HAP-1 (cell line): Measurements from ENCODE around the gene NINJ2.

Source experiments
- DNase-seq, 2 experiments: peaks; one replicate each; pipeline ENCODE4 v3.0.0-alpha.2; 2016 to 2020; ENCODE audit warnings: low spot score in 2 of 2
- H3K27me3 ChIP-seq: fragments of 250-450 bp; sonication (Bioruptor Pico); 2 replicates; pipeline ENCODE4 v1.5.1; 2020; ENCODE audit warnings: low read depth, mild to moderate bottlenecking, moderate library complexity
- H3K36me3 ChIP-seq: fragments of 250-450 bp; sonication (Bioruptor Pico); replicated peaks from 2 replicates; pipeline ENCODE4 v1.5.1; 2020; ENCODE audit warnings: mild to moderate bottlenecking
- H3K4me1 ChIP-seq: fragments of 250-450 bp; sonication (Bioruptor Pico); 2 replicates; pipeline ENCODE4 v1.5.1; 2020; ENCODE audit warnings: mild to moderate bottlenecking
- H3K4me3 ChIP-seq: fragments of 250-450 bp; sonication (Bioruptor Pico); 2 replicates; pipeline ENCODE4 v1.5.1; 2020; ENCODE audit warnings: mild to moderate bottlenecking, moderate library complexity
- H3K9me3 ChIP-seq: fragments of 250-450 bp; sonication (Bioruptor Pico); 2 replicates; pipeline ENCODE4 v1.5.1; 2020; ENCODE audit warnings: mild to moderate bottlenecking, moderate library complexity
- in situ Hi-C: fragments of 300-500 bp; cut with MboI; formaldehyde crosslinking; loops from 3 replicates; pipeline ENCODE4 v1.14.3; 2020; ENCODE audit warnings: low sequenced_read_pairs, inconsistent platforms, mixed read lengths

Gene NINJ2

DNA sequence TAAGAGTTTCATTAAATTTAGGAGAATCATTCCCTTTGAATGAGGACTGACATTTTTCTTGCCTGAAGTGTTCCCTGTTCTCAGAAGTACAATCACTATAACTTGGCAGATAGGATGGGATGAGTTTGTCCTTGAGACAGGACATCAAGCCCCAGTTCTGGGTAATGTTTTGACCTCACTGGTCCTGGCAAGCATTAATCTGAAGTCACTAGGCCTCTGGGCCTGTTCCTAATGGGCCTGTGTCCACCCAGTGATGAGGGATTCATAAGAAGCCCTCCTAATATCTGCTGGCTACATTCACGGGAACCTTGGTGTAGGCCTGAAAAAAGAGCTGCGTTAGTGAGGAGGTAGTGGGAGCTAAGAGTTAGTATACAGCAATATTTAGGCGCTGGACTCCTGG is 37.2 kb downstream of the NINJ2 start:
- no peaks in the 10 kb centered on the region for H3K9me3 ChIP-seq
- H3K27me3 ChIP-seq, result no peaks in the 10 kb centered on the region
- H3K4me3 ChIP-seq, result no peak overlapping the region
- no peak for DNase-seq
- no peaks in the 10 kb centered on the region for H3K36me3 ChIP-seq
- in situ Hi-C loops, result no loop called here
- H3K4me1 ChIP-seq, result no peaks in the 10 kb centered on the region

DNA sequence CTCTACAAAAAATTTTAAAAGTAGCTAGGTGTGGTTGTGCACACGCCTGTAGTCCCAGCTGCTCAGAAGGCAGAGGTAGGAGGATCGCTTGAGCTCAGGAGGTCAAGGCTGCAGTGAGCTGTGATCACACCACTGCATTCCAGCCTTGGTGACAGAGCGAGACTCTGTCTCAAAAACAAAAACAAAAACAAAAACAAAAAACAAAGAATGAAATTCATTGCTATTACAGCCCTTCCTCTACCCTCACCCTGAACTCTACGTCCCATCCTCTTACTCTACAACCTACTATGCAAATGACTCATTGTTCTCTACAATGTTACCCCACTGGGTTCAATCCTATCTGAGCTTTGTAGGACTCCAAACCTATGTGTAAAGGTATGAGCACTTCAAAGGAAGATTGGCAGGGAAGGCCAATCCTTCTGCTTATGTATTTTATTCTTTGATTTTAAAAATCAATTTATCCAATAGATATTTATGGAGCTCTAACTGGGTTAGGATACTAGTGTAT is 39.3 kb downstream of the NINJ2 start:
- no peaks in the 10 kb centered on the region for H3K4me1 ChIP-seq
- H3K9me3 ChIP-seq, result no peaks in the 10 kb centered on the region
- no peaks in the 10 kb centered on the region for H3K27me3 ChIP-seq
- H3K36me3 ChIP-seq, result no peaks in the 10 kb centered on the region
- DNase-seq, result no peak
- H3K4me3 ChIP-seq, result no peak overlapping the region
- in situ Hi-C loops, result no loop called here

DNA sequence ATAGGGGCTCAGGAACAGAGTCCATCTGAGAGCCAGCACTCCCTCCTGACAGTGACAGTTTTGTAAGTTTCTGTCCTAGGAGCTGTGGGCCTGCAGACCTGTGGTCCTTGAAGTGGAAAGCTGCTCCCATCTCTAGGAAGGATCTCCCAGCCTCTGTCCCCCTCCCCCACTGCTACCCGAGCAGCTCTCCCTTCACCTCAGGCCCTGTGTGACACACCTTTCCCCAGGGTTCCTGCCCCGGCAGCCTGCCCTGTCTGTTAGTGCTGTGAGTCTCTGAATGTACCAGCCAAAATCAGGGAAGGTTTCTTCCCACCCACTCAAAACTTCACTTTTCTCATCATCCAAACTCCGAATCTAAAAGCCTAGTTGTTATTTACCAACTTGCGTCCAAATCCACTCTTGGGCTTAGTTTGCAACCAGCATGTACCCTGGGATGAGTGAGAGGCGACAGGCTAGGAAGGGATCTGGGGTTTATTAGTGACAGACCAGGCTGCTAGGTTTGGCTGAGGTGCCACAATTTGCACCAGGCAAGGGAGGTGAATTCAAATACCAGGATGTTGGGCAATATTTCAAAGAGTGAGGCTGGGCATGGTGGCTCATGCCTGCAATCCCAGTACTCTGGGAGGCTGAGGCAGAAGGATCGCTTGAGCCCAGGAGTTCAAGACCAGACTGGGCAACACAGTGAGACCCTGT is 39.9 kb downstream of the NINJ2 start:
- H3K4me1 ChIP-seq, result no peaks in the 10 kb centered on the region
- no peak for DNase-seq

DNA sequence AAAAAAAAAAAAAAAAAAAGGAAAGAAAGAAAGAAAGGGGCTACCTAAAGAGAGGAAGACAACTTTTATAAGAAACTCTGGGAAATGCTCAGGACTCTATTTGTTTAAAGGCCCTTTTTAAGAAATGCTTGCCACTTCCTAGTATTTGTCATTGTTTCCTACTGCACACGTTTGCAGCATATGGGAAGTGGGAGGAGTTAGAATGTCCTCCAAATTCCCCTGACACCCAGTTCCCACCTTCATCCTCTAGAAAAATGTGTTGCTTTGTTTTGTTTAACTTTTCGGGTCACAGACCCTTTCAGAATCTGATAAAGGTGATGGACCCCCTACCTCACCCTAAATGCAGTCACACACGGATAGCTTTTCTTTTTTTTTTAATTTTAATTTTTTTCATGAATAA is 40.8 kb downstream of the NINJ2 start:
- Histone ChIP-seq H3K36me3 (no peaks in the 10 kb centered on the region), H3K27me3 (no peaks in the 10 kb centered on the region), H3K4me1 (no peaks in the 10 kb centered on the region), H3K4me3 (no peak overlapping the region), H3K9me3 (no peaks in the 10 kb centered on the region)
- in situ Hi-C loops, result no loop called here
- no peak for DNase-seq

More for the DNA sequence above, 39.9 kb downstream of the NINJ2 start:
- Histone ChIP-seq H3K9me3 (no peaks in the 10 kb centered on the region), H3K36me3 (no peaks in the 10 kb centered on the region), H3K27me3 (no peaks in the 10 kb centered on the region), H3K4me3 (no peak overlapping the region)
- in situ Hi-C loops, result no loop called here

DNA sequence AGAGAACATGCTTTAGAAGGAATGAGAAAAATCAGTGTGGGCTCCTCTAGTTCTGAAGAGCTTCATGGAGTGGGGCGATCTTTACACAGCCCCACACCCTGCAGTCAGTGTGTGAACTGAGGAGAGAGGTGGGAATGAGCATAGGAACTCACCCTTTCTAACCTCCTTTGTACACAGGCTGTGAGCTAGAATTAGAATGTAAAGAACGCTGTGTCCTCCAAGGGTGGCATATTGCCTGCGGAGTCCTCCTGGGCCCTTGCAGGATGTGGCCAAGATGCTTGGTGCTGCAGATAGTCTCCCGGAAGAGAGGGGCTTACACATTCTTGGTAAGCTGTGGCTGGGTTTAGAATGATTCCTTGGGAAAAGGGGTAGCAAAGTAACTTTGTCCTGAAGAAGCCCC is 43.9 kb downstream of the NINJ2 start:
- Histone ChIP-seq H3K36me3 (no peaks in the 10 kb centered on the region), H3K27me3 (no peaks in the 10 kb centered on the region), H3K4me1 (no peaks in the 10 kb centered on the region), H3K4me3 (no peak overlapping the region), H3K9me3 (no peaks in the 10 kb centered on the region)
- no peak for DNase-seq
- in situ Hi-C loops, result no loop called here

DNA sequence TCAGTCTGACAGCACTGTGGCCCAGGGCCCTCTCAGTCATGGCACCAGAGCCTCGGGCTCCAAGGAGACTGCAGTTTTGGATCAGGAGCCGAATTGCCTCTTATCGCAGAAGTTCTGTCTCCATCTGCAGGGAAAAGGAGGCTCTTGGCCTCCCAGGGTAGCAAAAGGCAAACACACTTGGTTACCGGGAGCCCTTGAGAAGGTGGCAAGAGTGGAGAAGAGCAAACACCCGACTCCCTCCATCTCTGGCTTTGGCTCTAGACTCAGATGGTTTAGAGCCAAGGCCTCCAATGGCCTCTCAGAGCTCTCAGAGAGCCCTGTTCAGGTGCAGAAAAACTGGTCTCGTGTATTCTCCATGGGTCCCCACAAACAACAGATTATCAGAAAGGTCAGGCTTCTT is 44.6 kb downstream of the NINJ2 start:
- Histone ChIP-seq H3K36me3 (no peaks in the 10 kb centered on the region), H3K4me3 (no peak overlapping the region), H3K9me3 (no peaks in the 10 kb centered on the region), H3K27me3 (no peaks in the 10 kb centered on the region), H3K4me1 (no peaks in the 10 kb centered on the region)
- in situ Hi-C loops, result no loop called here
- DNase-seq, result no peak

DNA sequence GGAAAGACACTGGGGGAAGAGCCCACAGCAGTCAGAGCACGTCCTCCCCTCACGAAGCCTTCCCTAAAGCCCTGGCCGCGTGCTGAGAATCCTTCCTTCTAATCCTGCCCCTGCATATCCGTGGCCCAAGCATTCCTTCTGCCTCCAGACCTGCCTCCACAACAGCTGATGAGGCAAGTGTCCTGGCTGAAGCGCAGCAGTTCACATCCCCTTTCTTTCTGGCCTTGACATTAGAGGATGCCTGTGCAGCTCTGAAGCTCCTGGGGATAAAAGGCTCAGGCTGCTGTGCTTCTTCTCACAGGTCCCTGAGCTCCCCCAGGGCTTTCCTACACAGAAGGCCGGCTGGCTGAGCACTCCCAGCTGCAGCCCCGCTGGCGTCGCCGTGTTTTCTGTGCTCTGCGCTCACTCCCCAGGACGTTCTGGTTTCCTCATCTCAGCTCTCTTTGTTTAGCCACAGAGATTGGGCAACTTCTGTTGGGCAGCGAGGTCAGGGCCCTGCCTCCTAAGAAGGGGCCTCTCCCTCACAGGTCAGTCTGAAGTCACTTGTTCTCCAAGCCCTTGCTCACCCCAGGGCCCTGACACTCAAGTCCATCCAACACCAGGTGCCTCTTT is 45.8 kb downstream of the NINJ2 start:
- Histone ChIP-seq H3K27me3 (no peaks in the 10 kb centered on the region), H3K4me1 (no peaks in the 10 kb centered on the region), H3K4me3 (no peak overlapping the region), H3K36me3 (no peaks in the 10 kb centered on the region), H3K9me3 (no peaks in the 10 kb centered on the region)
- in situ Hi-C loops, result no loop called here
- no peak for DNase-seq

DNA sequence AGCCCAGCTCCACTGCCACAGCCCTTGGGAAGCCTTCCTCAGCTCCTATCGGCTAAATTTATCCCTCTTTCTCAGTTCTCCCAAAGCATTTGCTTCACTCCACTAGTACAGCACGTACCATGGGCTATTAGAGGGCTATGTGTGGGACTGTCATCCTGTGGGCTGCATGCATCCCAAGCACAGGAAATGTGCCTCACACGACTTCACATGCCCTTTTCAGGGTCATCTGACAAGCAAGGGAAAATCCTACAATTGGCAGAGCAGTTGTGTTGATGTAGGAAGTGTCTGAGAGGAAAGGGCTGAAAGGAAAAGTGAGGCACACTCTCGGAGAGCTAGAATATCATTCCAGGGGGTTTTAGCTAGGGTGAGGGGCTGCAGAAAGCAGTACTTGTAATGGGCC is 47.6 kb downstream of the NINJ2 start:
- H3K4me1 ChIP-seq, result no peaks in the 10 kb centered on the region
- in situ Hi-C loops, result no loop called here
- no peaks in the 10 kb centered on the region for H3K27me3 ChIP-seq
- H3K36me3 ChIP-seq, result no peaks in the 10 kb centered on the region
- no peaks in the 10 kb centered on the region for H3K9me3 ChIP-seq
- H3K4me3 ChIP-seq, result no peak overlapping the region
- DNase-seq, result no peak

DNA sequence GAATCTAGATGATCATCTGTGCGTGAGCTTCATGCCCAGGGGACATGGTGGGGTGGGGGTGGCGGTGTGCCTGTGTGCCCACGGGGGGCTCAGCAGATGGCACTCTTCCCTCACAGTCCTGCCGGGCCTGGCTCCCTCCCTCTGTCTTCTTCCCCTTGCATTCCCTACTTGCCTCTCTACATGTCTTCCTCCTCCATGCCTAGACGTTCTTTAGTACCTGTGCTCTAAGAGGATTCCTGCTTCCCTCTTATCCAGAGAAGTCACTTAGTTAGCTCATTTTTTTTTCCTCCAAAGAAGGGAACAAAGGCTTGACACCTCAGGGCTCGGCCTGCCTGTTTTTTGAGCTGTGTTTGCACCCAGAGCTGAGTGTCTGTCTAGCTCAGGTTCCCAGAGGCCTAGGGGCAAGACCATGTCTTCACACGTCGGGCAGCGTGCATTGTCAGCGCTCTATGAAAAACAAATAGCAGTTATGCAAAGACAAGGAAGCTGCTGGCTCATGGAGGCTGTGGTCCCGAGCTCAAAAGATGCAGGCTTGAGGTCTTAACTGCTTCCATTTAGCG is 48.8 kb downstream of the NINJ2 start:
- in situ Hi-C loops, result no loop called here
- peak in 1 of 2 experiments; percentile 31 for DNase-seq
- Histone ChIP-seq H3K4me1 (no peaks in the 10 kb centered on the region), H3K4me3 (no peak overlapping the region), H3K36me3 (no peaks in the 10 kb centered on the region), H3K9me3 (no peaks in the 10 kb centered on the region), H3K27me3 (no peaks in the 10 kb centered on the region)

DNA sequence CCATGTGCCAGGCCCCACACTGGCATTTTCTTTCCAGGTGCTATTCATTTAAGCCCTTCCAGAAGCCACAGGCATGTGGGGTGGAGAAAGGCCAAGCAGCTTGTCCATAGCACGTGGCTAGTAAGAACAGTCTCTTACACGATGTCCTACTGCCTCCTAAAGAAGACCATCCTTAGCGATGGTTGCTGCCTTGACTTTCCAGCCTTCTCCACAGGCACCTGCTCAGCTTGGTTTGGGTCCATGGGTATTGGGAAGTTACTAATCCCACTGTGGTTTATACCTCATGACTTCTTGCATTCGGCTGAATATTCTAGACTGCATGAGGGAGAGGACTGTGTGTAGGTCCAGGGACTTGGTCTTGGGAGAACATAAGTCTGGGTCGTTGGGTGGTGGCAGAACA is 49.2 kb downstream of the NINJ2 start:
- in situ Hi-C loops, result no loop called here

DNA sequence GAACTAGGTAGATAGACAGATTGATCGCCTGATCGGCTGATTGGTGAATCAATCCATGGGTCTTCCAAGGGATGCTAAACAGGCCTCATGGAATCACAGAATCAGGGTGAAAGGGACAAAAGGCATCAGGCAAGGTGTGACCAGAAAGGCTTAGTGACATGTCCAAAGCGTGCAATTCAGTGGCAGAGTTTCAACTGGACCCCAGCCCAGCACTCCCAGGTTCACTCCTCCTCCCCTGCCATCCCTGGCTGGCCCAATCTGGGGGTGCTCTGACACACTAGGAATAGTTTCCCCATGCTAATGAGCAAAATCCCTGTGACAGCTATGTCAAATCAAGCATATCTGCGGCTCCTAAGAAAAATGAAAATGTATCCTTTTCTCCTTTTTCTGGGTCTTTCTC is 50.4 kb downstream of the NINJ2 start:
- Histone ChIP-seq H3K4me1 (no peaks in the 10 kb centered on the region), H3K9me3 (no peaks in the 10 kb centered on the region), H3K27me3 (no peaks in the 10 kb centered on the region), H3K4me3 (no peak overlapping the region), H3K36me3 (no peaks in the 10 kb centered on the region)
- in situ Hi-C loops, result no loop called here
- DNase-seq, result no peak

More for the DNA sequence above, 49.2 kb downstream of the NINJ2 start:
- Histone ChIP-seq H3K4me3 (no peak overlapping the region), H3K4me1 (no peaks in the 10 kb centered on the region), H3K27me3 (no peaks in the 10 kb centered on the region), H3K36me3 (no peaks in the 10 kb centered on the region), H3K9me3 (no peaks in the 10 kb centered on the region)
- no peak for DNase-seq

DNA sequence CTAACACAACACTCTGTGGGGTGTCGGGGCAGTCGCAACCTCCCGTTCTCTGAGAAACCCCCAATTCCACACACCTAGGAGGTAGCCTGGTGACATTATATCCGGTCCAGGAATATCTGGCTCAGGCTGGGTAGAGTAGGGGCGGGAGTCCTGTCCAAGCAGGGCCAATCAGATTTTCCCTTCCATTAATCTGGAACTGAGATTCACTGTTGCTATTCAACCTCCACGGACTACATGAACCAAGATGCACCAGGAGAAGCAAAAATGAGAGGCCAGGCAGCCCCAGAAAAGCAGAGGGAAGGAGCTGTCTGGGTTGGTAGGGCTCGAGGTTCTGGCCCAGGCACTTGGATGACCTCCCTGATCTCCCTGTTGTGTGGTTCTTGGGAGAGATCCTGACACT is 51.0 kb downstream of the NINJ2 start:
- DNase-seq, result no peak
- Histone ChIP-seq H3K4me3 (no peak overlapping the region), H3K9me3 (no peaks in the 10 kb centered on the region), H3K36me3 (no peaks in the 10 kb centered on the region), H3K27me3 (no peaks in the 10 kb centered on the region), H3K4me1 (no peaks in the 10 kb centered on the region)
- in situ Hi-C loops, result no loop called here

DNA sequence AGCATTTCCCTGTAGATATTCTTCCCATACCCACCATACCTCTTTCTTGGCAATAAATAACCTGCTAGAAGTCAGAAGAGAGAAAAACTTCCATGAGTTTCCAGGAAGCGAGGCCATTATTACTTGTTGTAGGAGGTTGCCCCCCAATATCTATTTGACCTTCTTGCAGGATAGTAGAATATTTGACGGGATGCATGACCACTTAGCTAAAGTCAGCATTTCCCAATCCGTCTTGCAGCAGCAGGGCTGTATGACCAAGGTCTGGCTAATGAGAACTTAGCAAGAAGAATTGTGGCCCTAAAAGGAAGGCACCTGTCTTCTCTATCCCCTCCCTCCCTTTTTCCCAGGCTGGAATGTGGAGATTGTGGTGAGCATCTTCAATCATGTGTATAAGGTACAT is 51.5 kb downstream of the NINJ2 start:
- Histone ChIP-seq H3K27me3 (no peaks in the 10 kb centered on the region), H3K9me3 (no peaks in the 10 kb centered on the region), H3K36me3 (no peaks in the 10 kb centered on the region), H3K4me3 (no peak overlapping the region), H3K4me1 (no peaks in the 10 kb centered on the region)
- no peak for DNase-seq
- in situ Hi-C loops, result no loop called here

DNA sequence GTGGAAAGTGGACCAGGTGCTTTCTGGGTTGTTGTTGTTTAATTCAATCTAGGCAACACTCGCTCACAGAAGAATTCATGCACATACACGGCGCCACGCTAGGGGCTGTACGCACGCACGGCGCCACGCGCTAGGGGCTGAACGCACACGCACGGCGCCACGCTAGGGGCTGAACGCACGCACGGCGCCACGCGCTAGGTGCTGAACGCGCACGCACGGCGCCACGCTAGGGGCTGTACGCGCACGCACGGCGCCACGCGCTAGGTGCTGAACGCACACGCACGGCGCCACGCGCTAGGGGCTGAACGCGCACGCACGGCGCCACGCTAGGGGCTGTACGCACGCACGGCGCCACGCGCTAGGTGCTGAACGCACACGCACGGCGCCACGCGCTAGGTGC is 54.3 kb downstream of the NINJ2 start:
- DNase-seq, result no peak
- Histone ChIP-seq H3K9me3 (no peaks in the 10 kb centered on the region), H3K27me3 (no peaks in the 10 kb centered on the region), H3K4me1 (no peaks in the 10 kb centered on the region), H3K4me3 (no peak overlapping the region), H3K36me3 (no peaks in the 10 kb centered on the region)
- in situ Hi-C loops, result no loop called here
